Measurements from ENCODE around the gene SOS1.

The SOS1 gene

DNA sequence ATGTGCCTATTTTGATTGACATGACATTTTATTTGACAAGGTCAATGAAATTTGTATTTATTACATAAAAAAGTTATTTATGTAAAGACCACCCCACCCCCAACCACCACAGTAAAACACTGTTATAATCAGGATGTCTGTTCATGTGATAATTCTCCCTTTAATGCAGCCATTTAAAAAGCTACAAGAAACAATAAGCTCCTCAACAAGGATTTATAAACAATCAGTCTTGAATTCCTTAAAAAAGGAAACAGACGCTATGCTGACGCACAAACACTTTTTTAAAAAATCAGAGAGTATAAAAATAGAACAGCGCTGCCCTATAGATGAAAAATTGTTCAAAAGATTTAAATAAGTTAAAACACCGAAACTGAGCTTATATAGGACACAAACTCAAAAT is 102.2 kb downstream of the SOS1 start:
- no peak for FAIRE-seq

DNA sequence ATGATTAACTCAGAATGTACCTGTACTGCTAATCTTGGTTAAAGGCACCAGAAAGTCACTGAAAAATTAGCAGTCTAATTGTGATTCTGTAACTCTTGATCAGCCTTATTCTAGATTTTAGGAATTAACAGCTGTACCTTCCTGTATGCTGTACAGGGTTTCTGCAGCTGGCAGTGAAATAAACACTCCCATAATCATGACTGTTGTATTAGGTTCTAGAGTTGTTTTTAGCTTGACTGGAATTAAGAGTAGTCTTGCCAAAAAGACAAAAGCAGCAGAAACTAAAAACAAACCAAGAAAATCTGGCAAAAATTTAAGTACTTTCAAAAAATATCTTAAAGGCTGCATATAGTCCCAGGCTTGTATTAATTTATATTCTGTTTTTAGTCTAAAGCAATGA is 103.5 kb downstream of the SOS1 start:
- no peak for FAIRE-seq

DNA sequence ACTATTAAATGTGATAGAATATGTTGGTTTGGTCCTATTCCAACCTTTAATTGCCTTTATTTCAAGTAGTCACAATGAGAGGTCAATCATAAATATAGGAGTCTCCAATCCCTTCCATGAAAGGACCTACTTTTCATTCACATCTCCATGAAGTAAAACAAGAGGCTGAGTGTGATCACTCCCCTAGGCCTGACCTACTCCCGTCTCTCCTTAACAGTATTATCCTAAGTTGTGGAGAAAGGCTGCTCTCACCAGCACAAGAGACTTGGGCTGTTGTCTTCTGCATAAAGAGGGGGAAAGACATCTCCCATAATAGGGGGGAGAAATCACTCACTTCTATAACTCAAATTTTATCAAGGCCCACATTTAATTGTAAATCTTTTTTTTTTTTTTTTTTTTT is 105.4 kb downstream of the SOS1 start:
- FAIRE-seq, result no peak

DNA sequence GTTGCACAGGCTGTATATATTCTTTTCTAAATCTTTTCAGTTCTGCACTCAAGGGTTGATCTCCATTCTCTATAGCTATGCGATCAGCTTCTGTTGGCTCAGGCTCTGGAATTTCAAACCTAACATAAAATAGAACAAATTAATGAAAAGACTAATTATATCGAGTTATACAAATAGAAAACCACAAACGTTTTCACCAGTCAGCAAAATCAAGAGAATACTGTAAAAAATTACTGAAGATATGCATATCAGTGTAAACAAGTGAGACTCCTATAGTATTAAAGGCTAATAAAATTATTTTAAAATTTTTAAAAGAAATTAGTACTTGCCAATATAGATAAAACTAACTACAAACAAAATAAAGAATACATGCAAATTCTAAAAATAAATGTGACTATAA is 107.0 kb downstream of the SOS1 start:
- no peak for FAIRE-seq

DNA sequence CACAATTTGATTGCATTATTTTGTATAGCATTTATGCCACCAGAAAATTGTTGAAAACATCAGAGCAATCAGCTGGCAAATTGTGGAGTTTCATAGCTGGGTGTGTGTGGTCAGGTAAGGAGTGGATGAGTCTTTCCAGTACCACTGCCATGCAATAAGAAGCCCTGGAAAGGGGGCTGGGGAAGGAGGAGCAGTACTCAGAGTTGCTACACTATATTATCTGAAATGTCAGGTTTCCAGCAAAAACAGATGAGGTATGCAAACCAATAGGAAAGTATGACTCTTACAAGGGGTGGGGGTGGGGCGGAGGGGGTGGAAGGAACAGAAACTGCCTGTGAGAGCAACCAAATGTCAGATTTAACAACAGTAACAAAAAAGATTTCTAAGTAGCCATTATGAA is 112.2 kb downstream of the SOS1 start:
- no peak for FAIRE-seq

DNA sequence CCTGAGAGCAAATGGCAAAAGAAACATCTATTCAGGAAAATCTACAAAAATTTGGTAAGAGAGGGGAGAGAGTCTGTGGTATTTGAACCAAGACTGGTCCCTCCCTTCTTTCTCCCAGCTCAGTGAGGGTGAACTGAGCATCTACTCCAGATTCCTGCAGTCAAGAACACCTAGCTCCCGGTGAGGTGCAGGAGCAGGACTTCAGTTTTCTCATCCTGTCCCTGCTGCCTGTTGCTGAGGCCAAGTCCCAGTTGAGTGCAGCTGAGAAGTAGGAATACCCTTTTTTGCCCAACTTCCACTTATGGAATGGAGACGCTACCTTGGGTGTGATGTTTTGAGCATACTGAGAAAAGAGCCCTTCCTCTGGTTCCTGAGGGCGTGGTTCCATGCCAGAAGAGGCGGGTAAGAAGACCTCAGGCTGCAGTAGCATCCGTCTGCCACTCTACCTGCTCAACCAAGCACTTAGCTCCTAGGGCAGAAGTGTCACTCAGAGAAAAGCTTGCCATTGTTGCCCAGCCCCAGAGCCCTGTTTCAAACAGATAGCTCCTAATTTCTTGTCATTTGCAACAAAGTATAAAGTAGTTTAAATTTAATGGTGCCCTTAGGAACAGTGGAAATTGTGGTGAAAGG is 112.9 kb downstream of the SOS1 start:
- no peak for FAIRE-seq

DNA sequence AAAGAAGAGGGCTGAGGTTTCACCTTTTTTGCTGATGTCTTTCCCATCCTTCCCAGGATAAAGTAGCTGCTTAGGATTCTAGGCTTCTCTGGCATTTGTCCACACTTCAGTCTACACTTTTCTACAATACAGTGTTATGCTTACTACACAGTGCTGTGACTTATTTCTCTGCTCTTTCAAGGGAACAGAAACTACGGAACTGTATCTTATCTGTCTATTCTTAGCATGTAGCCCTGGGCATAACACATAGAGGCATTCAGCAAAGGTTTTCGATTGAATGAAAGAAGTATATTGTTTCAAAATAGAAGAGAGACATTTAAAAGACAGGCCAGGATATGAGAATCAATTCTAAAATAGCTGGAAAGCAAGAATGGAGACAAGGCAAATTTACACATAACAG is 120.3 kb downstream of the SOS1 start:
- no peak for FAIRE-seq

DNA sequence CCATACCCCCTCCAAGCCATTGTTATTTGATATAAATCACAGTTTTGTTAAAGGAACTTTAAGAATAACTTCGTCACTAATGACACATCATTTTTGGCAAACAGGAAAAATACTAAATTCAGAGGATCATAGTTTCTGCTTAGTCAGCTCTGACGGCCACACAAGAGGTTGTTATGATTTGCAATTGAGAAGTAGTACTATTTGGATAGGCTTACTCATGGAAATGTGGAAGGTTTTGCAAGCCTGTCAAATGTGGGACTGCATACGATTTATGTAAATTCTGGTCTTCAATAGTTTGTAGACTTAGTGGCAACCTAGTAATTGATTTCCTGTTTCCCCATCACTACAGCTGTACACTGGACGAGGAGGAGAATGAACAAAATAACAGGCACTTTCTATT is 123.1 kb downstream of the SOS1 start:
- no peak for FAIRE-seq

DNA sequence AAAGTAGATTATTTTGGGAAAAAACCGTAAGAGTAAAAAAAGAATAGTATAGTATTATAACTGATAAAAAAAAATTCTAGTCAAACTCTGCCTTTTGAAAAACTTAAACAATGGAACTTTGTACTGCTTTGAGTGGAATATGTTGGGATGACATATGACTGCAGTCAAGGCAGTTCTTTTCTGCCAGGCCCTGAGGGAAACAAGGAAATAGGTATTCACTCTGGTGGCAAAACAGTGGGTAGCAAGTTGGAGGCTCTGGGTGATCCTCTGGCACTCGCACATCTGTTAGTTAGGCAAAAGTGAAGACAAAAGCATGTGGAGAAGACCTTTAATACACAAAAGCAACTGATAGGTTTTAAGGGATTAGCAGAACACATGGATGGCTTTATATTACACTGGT is 129.0 kb downstream of the SOS1 start:
- no peak for FAIRE-seq

DNA sequence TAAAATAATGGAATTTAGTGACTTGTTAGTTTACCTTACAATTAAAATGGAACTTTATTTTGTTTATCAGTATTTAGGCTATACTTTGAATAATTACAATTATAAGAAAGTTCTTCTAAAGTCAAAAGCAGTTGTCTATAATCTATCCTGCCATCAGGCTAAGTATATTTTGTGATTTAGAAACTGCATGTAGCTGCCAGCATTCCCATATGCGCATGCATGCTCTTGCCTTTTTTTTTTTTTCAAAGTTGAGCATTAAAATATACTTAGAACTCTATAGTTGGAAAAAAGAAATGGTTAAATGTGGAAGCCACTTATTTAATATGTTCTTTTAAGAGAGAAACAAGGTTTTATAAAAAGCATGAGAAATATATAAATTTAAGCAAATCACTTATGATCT is 132.1 kb downstream of the SOS1 start:
- FAIRE-seq, result no peak

DNA sequence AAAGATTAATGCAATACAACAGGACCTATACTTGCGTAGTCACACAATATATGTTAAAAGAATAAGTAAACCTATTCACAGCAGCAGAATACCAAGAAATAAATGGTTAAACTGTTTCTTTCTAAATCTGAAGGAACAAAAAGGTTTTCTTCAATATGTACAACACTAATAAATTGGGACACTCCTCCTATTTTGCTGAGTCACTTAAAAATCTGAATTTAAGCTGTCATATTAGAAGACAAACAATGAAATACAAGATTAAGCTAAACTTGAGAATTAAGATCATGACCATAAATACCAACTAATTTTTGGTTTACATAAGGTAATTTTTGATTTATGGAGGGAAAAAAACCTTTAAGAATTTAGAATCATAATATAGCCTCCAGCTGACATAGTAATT is 138.4 kb downstream of the SOS1 start:
- no peak for FAIRE-seq

DNA sequence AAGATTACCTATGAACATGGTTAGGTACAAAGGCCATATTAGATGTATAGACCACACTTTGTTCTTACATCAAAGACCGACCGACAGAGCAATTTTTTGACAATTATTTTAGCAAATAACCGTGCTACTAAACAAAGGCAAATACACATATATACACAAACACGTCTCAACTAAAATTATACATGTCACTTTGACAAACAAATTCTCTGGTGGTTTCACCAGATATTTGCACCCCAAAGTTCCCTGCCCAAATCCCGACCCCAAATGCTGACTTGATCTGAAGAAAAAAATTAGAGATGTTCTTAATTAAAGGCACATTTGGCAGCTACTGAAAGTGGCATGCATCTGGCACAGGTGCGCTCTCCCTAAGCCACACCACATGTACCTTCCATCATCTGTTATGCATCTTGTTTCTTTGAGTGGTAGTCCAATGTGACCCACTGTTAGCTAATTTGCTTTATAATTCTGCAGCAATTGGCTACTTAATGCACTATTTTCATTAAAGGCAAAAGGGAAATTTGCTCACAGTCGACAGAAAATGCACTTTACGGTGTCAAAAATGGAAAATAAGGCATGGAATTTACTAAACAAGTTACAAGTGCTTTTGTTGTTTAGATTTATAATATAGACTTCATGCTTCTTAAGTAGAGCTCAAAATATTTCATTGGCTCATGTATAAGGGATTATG is 139.0 kb downstream of the SOS1 start:
- FAIRE-seq, result no peak

DNA sequence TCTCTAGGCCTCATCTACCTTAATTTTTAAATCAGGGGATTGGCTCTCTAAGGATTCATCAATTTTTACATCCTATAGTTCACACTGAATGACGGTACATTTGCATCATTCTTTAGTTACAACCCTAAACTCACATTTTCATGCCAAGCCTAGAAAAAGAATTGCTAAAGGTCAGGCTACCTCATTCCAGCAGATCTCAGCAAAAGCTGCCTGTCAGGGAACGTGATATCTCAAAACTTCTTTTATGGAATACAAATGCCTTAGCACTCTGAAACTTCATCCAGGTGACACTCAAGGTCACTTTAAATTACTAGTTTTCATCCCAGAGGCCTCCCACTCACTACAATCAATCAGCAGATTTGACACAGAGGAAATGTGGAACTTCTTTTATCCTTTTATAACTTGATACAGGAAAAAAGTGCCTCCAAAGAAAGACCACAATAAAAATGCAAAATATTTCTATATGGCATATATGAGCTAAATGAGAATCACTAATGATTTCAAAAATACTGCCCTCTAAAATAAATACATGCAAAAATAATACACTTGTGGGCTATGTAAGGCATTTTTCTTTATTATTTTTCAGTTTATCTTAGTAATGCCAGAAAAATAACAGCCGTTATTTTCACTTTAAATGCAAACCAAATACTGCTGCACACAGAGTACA is 139.7 kb downstream of the SOS1 start:
- FAIRE-seq, result no peak

DNA sequence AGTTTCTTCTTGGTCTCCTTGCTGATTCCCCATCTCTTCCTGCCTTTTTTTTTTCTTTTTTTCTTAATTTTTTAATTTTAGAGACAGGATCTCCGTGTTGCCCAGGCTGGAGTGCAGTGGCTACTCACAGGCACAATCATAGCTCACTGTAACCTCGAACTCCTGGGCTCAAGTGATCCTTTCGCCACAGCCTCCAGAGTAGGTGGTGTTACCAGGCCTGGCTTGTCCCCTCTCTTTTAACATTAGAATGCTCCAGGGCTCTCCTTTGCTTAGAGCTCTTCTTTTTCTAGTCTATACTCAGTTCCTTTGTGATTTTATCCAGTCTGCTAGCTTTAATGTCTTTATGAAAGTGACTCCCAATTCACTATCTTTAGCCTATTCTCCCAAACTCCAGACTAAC is 141.9 kb downstream of the SOS1 start:
- no peak for FAIRE-seq

DNA sequence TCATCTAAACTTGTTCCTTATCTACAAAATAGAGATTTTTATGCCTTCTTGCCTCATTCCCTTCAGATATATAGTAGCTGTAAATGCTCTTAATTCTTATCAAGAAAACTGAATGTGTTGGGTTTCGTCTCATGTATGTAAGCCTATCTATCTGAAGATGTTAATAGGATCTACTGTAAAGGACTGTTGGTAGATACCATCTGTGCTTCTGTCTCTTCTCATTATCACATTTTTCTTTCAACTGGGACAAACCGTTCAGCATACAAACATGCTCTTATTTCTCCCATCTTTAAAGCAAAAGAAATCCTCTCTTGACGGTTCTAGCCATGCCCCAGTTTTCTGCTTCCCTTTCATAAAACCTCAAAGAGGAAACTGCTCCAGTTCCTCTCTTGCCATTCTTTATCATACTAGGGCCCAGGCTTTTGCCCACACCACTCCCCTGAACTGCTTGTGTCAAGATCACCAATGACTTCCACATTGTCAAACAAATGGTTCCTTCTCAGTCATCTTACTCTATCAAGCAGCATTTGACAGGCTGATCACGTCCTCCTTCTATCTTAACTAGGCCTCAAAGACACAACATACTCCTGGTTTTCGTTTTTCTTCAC is 142.5 kb downstream of the SOS1 start:
- FAIRE-seq, result no peak

DNA sequence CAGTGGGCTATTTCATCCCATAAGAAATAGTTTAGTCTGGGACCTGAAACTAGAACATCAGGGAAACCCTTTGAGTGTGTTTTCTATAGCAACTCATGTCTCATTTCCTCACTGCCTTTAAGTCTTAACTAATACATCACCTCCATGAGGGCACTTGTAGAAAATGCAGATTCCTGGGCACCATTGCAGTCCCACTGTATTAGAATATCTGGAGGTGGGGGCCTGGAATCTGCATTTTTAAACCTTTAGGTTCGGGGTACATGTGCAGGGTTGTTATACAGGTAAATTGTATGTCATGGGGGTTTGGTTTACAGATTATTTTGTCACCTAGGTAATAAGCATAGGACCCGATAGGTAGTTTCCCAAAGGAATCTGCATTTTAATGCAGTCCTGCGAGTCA is 143.8 kb downstream of the SOS1 start:
- no peak for FAIRE-seq

DNA sequence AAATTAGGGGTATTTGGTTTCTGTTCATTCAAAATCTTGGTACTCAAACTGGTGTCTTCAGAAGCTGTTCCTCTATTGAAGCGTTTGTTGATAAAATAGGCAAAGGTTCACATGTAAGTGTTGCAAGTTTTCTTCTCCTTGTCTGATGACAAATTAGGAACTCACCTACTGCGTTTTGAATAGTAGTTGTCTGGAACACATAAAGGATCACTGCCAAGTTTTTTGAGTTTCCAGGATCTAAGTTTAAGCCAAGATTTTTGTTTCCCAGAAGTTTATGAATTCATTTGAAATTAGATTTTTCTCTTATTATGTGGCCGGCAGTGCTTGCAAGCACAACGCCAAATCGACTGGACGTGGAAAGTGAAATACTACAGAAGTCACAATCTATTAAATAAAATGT is 145.8 kb downstream of the SOS1 start:
- no peak for FAIRE-seq

DNA sequence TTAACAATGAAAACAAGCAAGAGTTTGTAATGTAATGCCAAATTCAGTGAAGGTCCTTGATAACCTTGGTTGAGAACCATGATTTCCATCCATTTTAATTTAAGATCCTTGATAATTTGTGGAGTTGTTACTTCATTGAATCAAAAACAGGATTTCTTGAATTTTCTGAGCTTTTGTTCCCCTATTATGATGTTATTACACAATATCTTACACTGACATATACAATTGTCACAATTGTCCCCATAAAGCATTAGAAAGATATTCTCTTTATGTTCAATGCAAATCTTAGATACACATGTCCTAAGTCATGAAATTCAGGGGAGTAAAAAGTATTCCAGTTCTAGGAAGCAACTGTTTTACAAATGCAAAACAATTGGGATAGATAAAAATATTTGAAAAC is 147.6 kb downstream of the SOS1 start:
- FAIRE-seq, result no peak

DNA sequence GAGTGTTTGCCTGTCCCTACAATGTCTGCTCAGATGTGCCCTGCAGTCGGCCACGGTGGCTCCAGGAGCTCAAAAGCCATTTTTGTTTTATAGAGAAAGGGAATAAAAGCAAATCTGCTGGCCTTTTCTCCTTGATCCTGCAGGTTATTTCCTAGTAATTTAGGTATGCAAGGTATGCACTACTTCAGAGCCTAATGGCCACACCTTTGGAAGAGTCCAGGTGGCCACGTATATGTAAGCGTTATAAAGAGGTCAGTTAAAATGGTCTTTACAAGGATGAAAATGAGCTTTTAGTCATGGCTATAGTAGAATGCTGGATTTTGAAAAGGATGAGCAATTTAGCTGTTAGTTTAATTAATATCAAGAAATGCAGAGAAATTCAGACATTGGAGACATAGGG is 149.5 kb downstream of the SOS1 start:
- FAIRE-seq, result no peak

DNA sequence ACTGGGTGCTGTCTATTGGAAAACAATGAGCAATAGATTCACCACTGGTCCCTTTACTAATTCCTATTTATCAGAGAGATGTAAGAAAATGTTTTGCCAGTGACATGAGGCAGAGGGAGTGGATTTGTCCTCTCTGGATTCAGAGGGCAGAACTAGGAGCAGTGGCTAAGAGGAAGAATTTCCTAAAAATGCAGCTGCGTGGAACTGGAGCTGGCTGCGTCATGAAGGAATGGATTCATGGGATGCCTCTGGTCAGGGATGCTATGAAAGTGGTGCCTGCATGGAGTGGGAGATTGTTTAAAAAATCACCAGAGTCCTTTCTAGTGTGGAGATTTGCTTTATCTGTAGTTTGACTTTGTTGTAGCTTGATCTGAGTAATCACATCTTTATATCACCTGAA is 152.8 kb downstream of the SOS1 start:
- no peak for FAIRE-seq

DNA sequence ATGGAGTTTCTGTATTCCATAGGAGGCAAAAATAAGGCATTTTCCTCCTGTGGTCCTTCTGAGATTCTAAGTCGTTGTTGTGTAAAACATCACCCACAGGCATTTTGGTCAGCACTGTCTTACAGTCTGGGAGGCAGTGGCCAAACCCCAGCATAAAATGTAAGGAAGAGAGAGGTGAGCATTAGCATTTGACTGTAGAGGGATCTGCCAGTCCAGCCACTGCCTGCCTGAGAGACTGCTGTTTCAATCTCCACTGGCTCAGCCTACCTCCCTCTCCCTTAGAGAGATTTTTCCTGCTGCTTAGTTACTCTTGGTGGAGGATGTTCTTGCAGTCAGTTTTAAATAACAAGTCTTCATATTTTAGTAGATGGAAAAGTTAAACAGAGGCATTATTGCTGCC is 154.2 kb downstream of the SOS1 start:
- no peak for FAIRE-seq

DNA sequence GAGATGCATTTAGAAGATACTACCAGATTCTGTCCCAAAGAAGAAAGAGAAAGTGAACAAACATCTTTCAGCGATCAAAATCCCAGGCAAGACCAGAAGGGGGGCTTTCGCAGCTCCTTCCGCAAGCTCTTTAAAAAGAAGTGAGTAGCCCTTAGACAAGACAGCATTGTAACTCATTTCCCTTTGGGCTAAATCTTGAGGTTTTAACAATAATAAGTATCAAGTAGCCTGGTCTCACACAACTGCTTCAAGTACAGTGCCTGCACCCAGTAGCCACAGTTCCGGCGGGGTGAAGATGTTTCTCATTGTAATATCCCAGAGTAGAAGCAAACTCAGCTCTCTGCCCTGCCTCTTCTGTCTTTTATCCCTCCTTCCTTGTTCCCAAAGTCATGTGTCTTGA is 154.8 kb downstream of the SOS1 start:
- no peak for FAIRE-seq

DNA sequence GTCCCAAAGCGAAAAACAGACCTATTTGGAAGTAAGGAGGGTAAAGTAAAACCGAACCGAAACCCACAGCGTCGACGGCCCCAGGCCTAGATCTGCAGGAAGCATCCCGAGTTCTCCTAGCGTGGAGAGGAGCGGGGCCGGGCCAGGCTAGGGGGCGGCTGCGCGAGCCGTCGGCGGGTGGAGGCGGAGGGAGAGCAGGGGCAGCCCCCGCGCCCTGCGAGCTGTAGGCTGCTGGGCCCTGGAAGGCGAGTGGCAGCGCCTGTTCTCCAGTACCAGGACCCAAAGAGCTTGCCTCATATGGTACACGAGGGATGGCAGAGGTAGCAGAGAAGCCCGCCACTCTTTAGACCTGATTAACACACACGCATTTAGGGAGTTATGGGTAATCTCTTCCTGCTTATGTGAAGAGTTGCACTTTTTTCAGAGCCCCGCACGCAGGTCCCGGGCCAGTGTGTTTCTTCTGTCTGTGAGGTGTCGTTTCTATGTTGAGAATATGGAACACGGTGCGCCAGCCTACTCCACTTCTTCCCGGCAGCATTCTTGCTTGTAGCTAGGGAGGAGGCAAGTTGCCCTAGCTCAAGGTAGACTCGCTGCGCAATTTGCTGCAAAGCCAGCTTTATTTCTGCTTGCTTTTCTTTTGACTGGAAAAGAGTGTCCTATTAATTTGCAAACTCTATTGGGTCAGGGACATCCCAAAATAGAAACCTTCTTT is 160.1 kb downstream of the SOS1 start:
- FAIRE-seq, result no peak

Measured in colon (tissue), 2 donors.